ENCODE results near the gene CHST3.
"Not testable (repeated sequence)": the region's sequence is repeated elsewhere in the genome, so short reads cannot be mapped to it uniquely, and the experiment has no call there.

The CHST3 gene

GRCh38 chr10:72030762-72031543 is 66.8 kb downstream of the CHST3 start:
- no peak for DNase-seq (ENCODE audit: low read depth)

- DNase-seq (ENCODE audit: low read depth), result no peak
Observed at GRCh38 chr10:72031706-72032105, 67.5 kb downstream of the CHST3 start.

- not testable (repeated sequence) for DNase-seq (ENCODE audit: low read depth)
Observed at GRCh38 chr10:72032409-72033162, 68.4 kb downstream of the CHST3 start.

GRCh38 chr10:72034040-72034499 is 69.9 kb downstream of the CHST3 start:
- no peak for DNase-seq (ENCODE audit: low read depth)

GRCh38 chr10:72034761-72035160 is 70.6 kb downstream of the CHST3 start:
- no peak for DNase-seq (ENCODE audit: low read depth)

GRCh38 chr10:72035252-72035887 is 71.2 kb downstream of the CHST3 start:
- no peak for DNase-seq (ENCODE audit: low read depth)

- no peak for DNase-seq (ENCODE audit: low read depth)
Observed at GRCh38 chr10:72037266-72037665, 73.1 kb downstream of the CHST3 start.

- no peak for DNase-seq (ENCODE audit: low read depth)
Observed at GRCh38 chr10:72037811-72038210, 73.6 kb downstream of the CHST3 start.

- no peak for DNase-seq (ENCODE audit: low read depth)
Observed at GRCh38 chr10:72038458-72039001, 74.3 kb downstream of the CHST3 start.

- no peak for DNase-seq (ENCODE audit: low read depth)
Observed at GRCh38 chr10:72039377-72039776, 75.2 kb downstream of the CHST3 start.

- no peak for DNase-seq (ENCODE audit: low read depth)
Observed at GRCh38 chr10:72041491-72041890, 77.3 kb downstream of the CHST3 start.

- DNase-seq (ENCODE audit: low read depth), result no peak
Observed at GRCh38 chr10:72043016-72043834, 79.0 kb downstream of the CHST3 start.

- no peak for DNase-seq (ENCODE audit: low read depth)
Observed at GRCh38 chr10:72044417-72045041, 80.3 kb downstream of the CHST3 start.

GRCh38 chr10:72045586-72045985 is 81.4 kb downstream of the CHST3 start:
- no peak for DNase-seq (ENCODE audit: low read depth)

GRCh38 chr10:72048450-72049124 is 84.4 kb downstream of the CHST3 start:
- DNase-seq (ENCODE audit: low read depth), result peak; percentile 79

- DNase-seq (ENCODE audit: low read depth), result no peak
Observed at GRCh38 chr10:72049472-72049871, 85.3 kb downstream of the CHST3 start.

- DNase-seq (ENCODE audit: low read depth), result no peak
Observed at GRCh38 chr10:72049969-72050781, 86.0 kb downstream of the CHST3 start.

GRCh38 chr10:72050873-72051272 is 86.7 kb downstream of the CHST3 start:
- no peak for DNase-seq (ENCODE audit: low read depth)

- DNase-seq (ENCODE audit: low read depth), result no peak
Observed at GRCh38 chr10:72053690-72054089, 89.5 kb downstream of the CHST3 start.

- DNase-seq (ENCODE audit: low read depth), result no peak
Observed at GRCh38 chr10:72056113-72056512, 91.9 kb downstream of the CHST3 start.
